ENCODE measurements around the gene SUPT3H. TPM values are rescaled to one million over a fixed set of nuclear protein-coding genes. Genes with fewer than 3 reads are reported as not detected.

SUPT3H gene
- total and polyA plus RNA-seq, 4 donors, result 0.85 to 4.8 (median 2.4) TPM

DNA sequence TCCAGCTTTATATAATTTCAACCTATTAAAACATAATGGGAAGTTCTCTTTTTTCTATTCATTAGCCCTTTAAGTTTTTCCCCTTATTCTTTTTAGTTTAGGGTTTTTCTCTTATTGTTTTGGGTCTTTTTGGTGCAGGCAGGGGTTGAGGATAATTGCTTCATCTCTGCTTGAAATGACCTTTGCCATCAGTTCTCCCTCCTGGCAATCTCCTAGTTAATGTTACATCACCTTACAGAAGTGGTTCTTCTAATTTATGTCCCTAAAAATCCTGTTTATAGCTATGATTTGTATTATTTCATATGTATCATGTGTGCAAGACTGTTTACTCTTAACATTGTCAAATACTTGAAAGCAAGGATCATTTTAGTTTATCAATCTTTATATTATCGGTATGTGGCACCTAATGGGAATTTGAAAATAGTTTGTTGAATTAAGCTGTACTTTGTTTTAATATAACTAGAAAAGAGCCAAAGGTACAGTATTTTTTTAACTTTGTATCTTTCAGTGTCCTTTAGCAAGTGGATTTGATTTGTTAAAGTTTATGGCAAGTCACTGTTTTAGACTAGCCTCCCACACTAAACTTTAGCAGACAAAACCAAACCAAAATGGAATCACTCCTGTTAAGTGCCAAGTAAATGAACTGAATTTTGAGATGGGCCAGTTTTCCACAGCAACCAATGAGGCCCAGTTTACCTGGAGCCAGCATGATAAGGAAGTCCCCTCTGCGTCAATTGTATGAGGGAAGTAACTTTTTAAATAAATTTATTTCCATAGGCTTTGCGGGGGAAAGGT is 76.2 kb downstream of the SUPT3H start:
- H3K36me3 ChIP-seq (ENCODE audit: control insufficient read depth in 4 of 4, insufficient read depth in 3 of 4, low read depth in 1 of 4, low read length in 3 of 4), result no peaks in the 10 kb centered on the region
- no peak for DNase-seq (ENCODE audit: low spot score)
- 59% methylated on average over 3 of the region's 3 CpGs for WGBS

More for the DNA sequence above, 76.2 kb downstream of the SUPT3H start:
- Histone ChIP-seq H3K27me3 (ENCODE audit: control insufficient read depth in 4 of 4, insufficient read depth in 4 of 4, low read length in 3 of 4) (no peaks in the 10 kb centered on the region), H3K27ac (ENCODE audit: low read depth in 1 of 2, low read length in 2 of 2) (no peak overlapping the region), H3K4me1 (ENCODE audit: control insufficient read depth in 4 of 4, insufficient read depth in 4 of 4, low read length in 3 of 4) (peaks cover 0 to 9% (median 0%) of the 10 kb centered on the region in 4 donors), H3K9me3 (ENCODE audit: control insufficient read depth in 4 of 4, low read length in 3 of 4) (no peaks in the 10 kb centered on the region), H3K4me3 (ENCODE audit: low read depth in 1 of 3, low read length in 3 of 3) (no peak overlapping the region), H3K9ac (ENCODE audit: low read depth in 1 of 2, low read length in 2 of 2) (no peak overlapping the region)
- peak; percentile 14 for TF ChIP-seq HNF4G (IDR thresholded peaks at IDR 0.05)
- peak in 1 of 2 donors; percentile 31 for TF ChIP-seq JUND (IDR thresholded peaks at IDR 0.05)
- no peak for TF ChIP-seq YY1 (IDR thresholded peaks at IDR 0.05)
- TF ChIP-seq FOXA1 (IDR thresholded peaks at IDR 0.05), result no peak
- TF ChIP-seq, protein P1, sequence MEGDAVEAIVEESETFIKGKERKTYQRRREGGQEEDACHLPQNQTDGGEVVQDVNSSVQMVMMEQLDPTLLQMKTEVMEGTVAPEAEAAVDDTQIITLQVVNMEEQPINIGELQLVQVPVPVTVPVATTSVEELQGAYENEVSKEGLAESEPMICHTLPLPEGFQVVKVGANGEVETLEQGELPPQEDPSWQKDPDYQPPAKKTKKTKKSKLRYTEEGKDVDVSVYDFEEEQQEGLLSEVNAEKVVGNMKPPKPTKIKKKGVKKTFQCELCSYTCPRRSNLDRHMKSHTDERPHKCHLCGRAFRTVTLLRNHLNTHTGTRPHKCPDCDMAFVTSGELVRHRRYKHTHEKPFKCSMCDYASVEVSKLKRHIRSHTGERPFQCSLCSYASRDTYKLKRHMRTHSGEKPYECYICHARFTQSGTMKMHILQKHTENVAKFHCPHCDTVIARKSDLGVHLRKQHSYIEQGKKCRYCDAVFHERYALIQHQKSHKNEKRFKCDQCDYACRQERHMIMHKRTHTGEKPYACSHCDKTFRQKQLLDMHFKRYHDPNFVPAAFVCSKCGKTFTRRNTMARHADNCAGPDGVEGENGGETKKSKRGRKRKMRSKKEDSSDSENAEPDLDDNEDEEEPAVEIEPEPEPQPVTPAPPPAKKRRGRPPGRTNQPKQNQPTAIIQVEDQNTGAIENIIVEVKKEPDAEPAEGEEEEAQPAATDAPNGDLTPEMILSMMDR (IDR thresholded peaks at IDR 0.05; ENCODE audit: low read depth, low read length, missing input control), result no peak
- no peak for TF ChIP-seq EGR1 (IDR thresholded peaks at IDR 0.05; ENCODE audit: low read depth in 2 of 2)
- TF ChIP-seq, protein P2, sequence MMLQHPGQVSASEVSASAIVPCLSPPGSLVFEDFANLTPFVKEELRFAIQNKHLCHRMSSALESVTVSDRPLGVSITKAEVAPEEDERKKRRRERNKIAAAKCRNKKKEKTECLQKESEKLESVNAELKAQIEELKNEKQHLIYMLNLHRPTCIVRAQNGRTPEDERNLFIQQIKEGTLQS (IDR thresholded peaks at IDR 0.05), result peak; percentile 66
- no peak for TF ChIP-seq GABPA (IDR thresholded peaks at IDR 0.05 in 1 of 2, conservative IDR thresholded peaks at IDR 0.05 in 1 of 2)
- TF ChIP-seq, protein P3, sequence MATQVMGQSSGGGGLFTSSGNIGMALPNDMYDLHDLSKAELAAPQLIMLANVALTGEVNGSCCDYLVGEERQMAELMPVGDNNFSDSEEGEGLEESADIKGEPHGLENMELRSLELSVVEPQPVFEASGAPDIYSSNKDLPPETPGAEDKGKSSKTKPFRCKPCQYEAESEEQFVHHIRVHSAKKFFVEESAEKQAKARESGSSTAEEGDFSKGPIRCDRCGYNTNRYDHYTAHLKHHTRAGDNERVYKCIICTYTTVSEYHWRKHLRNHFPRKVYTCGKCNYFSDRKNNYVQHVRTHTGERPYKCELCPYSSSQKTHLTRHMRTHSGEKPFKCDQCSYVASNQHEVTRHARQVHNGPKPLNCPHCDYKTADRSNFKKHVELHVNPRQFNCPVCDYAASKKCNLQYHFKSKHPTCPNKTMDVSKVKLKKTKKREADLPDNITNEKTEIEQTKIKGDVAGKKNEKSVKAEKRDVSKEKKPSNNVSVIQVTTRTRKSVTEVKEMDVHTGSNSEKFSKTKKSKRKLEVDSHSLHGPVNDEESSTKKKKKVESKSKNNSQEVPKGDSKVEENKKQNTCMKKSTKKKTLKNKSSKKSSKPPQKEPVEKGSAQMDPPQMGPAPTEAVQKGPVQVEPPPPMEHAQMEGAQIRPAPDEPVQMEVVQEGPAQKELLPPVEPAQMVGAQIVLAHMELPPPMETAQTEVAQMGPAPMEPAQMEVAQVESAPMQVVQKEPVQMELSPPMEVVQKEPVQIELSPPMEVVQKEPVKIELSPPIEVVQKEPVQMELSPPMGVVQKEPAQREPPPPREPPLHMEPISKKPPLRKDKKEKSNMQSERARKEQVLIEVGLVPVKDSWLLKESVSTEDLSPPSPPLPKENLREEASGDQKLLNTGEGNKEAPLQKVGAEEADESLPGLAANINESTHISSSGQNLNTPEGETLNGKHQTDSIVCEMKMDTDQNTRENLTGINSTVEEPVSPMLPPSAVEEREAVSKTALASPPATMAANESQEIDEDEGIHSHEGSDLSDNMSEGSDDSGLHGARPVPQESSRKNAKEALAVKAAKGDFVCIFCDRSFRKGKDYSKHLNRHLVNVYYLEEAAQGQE (IDR thresholded peaks at IDR 0.05), result no peak
- TF ChIP-seq RXRA (IDR thresholded peaks at IDR 0.05), result peak; percentile 35 to 63
- TF ChIP-seq FOXA2 (IDR thresholded peaks at IDR 0.05), result no peak
- TF ChIP-seq HNF4A (conservative IDR thresholded peaks at IDR 0.05), result peak; percentile 45 to 72
- TF ChIP-seq, protein P4, sequence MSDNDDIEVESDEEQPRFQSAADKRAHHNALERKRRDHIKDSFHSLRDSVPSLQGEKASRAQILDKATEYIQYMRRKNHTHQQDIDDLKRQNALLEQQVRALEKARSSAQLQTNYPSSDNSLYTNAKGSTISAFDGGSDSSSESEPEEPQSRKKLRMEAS (IDR thresholded peaks at IDR 0.05), result no peak
- no peak for TF ChIP-seq SP1 (IDR thresholded peaks at IDR 0.05)
- TF ChIP-seq TAF1 (conservative IDR thresholded peaks at IDR 0.05), result no peak
- TF ChIP-seq, protein P5, sequence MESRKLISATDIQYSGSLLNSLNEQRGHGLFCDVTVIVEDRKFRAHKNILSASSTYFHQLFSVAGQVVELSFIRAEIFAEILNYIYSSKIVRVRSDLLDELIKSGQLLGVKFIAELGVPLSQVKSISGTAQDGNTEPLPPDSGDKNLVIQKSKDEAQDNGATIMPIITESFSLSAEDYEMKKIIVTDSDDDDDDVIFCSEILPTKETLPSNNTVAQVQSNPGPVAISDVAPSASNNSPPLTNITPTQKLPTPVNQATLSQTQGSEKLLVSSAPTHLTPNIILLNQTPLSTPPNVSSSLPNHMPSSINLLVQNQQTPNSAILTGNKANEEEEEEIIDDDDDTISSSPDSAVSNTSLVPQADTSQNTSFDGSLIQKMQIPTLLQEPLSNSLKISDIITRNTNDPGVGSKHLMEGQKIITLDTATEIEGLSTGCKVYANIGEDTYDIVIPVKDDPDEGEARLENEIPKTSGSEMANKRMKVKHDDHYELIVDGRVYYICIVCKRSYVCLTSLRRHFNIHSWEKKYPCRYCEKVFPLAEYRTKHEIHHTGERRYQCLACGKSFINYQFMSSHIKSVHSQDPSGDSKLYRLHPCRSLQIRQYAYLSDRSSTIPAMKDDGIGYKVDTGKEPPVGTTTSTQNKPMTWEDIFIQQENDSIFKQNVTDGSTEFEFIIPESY (IDR thresholded peaks at IDR 0.05), result no peak
- TF ChIP-seq NR2F2 (IDR thresholded peaks at IDR 0.05), result peak; percentile 35
- peak; percentile 14 to 25 for TF ChIP-seq RAD21 (IDR thresholded peaks at IDR 0.05)
